NCI-H146 (cell line): ENCODE measurements around the gene MSH5.

Experiments
- DNase-seq: peaks from one replicate; lab custom pipeline; 2025; lab: John Stamatoyannopoulos, UW

The MSH5 gene

DNA sequence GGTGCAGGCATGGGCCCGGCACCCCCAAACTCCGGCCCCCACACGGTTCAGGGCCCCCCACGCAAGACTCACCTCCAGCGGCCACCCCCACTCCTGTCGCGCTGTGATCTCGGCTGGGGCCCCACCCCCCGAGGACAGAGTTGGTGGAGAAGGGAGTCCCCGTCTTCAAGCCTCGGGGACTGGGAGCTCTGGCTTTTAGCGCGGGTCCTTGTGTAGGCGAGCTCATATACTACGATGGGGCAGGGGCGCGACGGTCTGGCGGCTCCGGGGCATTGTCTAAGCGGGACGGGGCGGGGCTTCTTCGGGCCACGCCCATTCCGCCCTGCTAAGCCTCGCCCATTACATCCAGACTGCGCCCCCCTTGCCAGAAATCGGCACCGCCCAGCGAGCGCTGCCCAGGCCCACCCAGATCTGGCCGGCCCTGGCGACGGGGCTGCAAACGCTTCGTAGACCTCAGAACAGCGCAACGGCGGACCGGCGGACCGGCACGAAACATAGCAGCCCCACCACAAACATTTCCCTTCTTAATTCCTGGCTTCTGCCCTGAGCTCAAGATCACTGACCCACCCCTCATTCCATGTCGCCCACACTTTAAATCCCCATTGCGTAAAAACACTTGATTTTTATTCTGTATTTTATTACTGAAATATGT is 9.7 kb upstream of the MSH5 start:
- DNase-seq = peak; percentile 31

DNA sequence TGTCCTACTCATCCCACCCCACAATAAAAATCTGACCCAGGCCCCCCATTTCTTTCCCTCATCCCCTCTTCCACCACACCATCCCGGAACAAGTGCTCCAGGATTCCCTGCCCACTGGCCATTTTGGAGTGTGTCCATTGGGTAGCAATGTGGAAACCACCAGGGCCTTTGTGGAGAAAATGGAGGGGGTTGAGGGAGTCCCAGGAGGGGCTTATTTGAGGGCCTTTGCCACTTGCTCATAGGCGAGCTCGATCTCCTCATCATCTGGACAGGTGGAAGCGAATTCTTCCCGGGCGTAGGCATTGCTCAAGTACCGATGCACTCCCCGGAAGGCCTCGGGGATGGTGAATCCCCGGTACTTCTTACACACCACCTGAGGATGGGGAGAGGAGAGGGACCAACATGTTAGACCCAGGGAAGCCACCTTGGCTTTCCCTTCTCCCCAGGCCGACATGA is 9.1 kb upstream of the MSH5 start:
- no peak for DNase-seq

GRCh38 chr6:31732029-31732428 is 7.8 kb upstream of the MSH5 start:
- DNase-seq = no peak

DNA sequence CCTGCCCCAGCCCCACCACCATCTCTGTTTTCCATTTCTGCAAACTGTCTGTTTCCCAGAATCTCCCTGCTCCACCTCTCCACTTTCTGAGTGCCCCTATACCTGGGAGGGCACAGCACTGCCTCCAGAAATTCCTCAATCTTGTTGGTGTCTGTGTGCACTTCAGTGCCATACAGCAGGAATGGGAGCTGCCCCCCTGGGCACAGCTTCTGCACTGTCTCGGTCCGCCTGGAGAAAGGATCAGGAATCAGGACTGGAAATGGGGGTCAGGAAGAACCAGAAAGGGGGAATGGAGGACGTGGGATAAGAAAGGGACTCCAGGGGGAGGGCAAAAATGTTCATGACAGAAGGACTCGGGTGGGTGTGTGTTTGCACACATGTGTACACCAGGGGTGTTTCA is 6.1 kb upstream of the MSH5 start:
- no peak for DNase-seq

GRCh38 chr6:31734247-31734820 is 5.5 kb upstream of the MSH5 start:
- DNase-seq = no peak

- peak; percentile 42 for DNase-seq
Observed at GRCh38 chr6:31734821-31735406, 4.9 kb upstream of the MSH5 start.

DNA sequence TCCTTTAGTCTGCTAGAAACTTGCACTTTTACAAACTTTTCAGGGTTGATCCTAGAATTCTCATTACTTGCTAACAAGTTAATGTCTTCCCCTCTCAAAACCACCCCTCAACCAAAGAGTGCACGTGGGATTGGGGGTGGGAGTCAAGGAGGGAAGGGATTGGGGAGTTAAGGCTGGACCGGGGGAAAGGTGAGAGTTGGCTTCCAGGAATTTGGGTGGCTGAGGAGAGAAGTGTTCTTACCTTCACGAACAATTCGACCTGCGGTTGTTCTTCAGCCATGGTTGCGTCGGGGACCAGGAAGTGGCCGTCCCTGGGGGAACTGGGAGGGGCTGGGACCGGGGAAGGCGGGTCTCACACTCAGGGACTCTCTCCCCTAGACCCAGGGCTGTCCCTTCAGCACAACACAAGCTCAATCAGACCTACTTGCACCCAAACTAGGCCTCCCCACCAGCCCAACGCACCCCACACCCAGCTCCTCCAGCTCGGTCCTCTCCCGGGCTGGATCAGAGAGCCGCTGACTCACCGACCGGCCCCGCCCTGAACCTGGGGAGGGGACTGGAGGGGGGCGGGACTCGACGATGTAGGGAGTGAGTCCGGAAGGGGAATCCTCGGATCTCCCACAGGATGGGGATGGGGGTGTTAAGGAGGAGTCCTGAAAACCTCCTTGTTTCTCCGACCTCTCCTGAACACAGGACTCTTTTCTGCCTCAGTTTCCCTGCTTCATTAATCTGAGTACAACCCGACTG is 3.6 kb upstream of the MSH5 start, which contains the start of gene CLIC1:
TSS of gene CLIC1 (minus strand) at position 510 of the 747 bp plus-strand sequence. CDS start at position 280, 230 bp downstream.
- DNase-seq = peak; percentile 86

DNA sequence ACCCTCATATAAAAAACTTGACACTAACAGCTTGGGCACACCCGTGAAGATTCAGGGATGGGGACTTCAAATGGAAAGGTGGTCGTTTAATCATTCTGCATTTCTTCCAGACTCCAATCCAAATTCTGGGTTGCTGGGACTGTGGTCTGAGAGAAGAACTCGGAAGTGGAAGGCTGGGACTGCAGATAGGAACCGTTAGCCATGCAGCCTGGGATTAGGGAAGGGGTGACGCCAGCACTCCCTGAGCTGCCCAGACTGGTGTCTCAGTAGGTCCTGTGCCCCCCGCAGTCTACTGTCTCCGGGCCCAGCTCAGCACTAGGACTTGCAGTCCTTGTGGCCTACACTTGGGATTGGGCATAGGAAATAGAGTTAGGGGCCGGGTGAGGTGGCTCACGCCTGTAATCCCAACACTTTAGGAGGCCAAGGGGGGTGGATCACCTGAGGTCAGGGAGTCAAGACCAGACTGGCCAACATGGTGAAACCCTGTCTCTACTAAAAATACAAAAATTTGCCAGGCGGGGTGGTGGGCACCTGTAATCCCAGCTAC is 3.0 kb upstream of the MSH5 start:
- no peak for DNase-seq

GRCh38 chr6:31737315-31737990 is 2.4 kb upstream of the MSH5 start:
- peak; percentile 86 for DNase-seq

DNA sequence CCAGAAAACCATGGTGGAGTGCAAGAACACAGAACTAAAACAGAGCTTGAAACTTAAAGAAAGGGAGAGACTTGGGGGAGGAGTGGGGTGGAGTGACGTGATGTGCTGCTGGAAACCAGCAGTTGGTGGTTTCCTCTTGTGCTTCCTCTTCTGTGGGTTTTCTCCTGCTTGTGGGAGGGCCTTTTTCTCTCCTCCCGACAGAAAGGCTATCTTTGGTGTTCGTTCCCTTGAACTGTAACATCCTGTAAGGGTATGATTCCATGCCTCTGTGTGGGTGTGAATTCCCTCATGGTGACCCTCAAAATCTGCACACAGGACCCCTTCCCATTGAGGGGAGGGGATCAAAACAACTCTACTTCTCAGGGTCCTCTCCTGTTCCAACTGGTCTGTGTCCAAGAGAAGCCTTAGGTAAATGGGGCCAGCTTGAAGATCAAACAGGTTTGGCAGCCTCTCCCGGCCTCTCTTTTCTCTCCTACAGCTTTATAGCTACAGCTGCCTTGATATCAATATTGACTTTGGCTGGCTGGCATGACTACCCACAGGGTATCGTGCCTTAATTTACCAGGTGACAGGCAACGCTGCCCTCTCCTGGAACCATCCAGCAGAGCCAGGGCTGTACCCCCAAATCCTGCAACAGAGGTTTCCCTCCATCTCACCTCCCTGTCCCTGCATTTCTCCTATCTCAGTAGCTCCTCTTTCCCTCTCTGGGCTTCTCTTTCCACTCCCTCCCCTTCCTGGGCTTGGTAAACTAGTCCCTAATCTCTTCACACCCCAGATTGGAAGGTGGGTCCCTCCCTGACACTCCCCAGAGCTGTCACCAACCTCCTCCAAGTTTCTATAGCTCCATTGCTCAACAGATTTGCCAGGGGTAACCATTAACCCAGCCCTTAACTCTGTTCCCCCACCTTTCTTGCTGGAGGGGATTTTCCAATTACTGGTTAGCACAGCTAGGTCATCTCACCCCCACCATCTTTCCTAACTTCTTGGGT is 1.5 kb upstream of the MSH5 start:
- DNase-seq = peak; percentile 75

DNA sequence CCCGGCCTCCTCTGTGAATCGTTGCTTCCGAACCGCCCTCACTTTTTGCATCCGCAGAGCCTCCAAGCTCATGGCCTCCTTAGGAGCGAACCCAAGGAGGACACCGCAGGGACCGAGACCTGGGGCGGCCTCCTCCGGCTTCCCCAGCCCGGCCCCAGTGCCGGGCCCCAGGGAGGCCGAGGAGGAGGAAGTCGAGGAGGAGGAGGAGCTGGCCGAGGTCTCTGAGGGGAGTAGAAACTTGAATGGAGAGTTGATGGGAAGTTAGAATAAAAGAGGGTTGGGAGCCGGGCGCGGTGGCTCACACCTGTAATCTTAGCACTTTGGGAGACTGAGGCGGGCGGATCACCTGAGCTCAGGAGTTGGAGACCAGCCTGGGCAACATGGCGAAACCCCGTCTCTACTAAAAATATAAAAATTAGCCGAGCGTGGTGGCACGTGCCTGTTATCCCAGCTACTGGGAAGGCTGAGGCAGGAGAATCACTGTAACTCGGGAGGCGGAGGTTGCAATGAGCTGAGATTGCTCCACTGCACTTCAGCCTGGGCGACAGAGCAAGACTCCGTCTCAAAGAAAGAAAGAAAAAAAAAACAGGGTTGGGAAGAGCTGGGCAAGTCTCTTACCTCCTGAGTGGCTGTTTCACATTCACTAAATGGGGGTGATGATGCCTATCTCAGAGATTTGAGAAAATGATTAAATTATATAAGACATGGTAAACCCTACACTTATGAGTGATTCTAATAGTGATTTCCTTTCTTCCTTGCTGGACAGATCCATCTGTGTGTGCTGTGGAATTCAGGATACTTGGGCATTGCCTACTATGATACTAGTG is 805 bp downstream of the MSH5 start:
- no peak for DNase-seq

DNA sequence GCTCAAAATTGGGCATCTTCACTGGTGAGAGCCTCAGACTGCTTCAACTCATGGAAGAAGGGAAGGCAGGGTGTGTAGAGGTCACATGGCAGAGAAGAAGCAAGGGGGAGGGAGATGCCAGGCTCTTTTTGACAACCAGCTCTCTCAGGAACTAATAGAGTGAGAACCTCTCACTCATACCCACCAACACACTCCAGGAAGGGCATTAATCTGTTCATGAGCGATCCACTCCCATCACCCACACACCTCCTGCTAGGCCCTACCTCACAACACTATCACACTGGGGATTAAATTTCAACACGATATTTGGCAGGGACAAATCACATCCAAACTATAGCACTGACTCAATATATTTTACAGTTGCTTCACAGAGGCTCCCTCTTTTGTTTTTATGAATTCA is 2.0 kb downstream of the MSH5 start:
- DNase-seq = no peak

DNA sequence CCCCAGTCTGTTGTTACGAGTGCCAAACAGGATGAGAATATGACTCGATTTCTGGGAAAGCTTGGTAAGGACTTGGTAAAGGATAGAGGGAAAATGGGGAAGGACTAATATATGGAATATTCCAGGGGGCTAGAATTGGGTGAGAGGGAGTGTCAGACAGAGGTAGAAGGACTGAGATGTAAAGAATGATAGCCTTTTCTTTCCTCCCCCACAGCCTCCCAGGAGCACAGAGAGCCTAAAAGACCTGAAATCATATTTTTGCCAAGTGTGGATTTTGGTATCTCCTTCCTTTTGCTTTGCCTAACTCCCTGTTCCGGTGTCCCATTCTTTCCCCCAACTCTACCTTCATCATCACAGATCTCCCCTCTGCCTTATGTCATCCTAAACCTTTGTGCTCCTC is 3.1 kb downstream of the MSH5 start:
- no peak for DNase-seq

GRCh38 chr6:31744422-31744821 is 4.6 kb downstream of the MSH5 start:
- DNase-seq = no peak

DNA sequence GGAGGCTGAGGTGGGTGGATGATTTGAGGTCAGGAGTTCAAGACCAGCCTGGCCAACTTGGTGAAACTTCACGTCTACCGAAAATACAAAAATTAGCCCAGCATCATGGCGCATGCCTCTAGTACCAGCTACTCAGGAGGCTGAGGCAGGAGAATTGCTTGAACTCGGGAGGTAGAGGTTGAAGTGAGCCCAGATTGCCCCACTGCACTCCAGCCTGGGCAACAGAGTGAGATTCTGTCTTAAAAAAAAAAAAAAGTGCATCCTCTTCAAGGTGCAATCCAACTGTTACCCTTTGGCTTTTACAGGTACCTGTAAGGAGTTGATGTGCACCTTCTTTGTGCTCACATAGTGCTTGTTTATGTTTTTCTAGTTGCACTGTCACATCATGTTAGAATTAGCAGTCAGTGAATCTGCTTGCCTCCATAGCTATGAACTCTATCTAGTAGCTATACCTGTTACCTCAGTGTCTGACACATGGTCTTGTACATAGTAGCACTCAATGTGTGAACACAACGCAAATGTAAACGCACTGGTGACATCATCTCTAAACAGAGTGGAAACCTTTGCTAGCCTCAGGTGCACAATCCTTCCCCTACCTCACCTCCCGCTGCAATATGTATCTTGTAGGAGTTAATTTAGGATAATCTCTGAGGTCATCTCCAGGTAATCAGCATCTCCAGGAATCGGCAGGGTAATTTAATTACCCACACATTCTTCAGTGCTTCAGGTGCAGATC is 9.7 kb downstream of the MSH5 start:
- DNase-seq = peak; percentile 36

DNA sequence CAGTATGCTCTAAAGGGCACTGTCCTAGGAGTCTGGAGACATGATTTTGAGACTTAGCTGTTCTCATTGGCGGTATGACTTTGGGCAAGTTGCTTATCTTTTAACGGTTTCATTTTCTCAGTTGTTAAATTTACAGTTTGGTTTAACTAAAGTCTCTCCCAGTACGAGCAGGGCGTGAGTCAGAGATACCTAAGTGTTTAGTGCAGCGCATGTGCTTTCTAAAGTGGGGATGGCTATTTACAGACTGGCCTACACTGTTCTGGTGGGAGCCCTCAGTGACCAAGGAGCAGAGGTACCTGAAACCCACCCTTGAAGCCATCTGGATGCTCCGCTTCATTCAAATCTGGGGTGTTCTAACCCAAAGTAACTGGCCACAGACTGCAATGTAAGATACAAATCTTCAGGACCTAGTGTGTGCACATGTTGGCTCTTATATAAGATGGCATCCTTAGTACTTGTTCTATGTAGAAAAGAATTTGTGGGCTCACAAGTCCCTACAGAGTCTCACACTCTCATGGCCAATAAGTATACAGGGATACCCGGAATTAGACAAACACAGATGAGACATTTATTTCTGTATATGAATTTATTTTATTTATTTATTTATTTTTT is 10.7 kb downstream of the MSH5 start:
- DNase-seq = no peak

DNA sequence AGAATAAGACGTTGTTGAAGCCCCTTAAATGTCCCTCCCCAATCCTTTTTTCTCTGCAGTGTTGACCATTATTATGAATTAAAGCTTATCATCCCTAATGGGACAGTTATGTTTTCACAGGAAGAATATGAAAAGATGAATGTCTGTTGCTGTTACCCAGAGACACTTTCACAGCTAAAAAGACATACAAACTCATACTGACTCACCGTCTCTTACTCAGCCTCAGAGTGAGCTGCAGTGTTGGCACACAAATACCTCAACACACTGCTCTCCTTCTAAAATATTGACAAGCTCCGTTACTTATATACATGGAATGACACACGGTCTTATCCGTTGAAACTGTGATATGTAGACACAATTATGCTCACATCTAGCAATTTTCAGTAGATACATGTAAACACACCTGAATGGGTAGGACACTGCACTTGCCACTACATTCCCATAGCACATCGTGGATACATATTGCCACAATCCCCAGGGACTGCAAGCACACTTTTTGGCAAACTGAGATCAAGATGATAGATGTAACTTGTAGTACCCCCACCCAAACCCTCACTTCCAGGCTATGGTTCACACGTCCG is 13.0 kb downstream of the MSH5 start:
- no peak for DNase-seq

GRCh38 chr6:31758281-31758680 is 18.5 kb downstream of the MSH5 start:
- DNase-seq = no peak
